Measurements from ENCODE around the gene SERF2. TPM values are rescaled to one million over a fixed set of nuclear protein-coding genes. Genes with fewer than 3 reads are reported as not detected.
"Not testable (repeated sequence)": the region's sequence is repeated elsewhere in the genome, so short reads cannot be mapped to it uniquely, and the experiment has no call there.

The SERF2 gene
- total and polyA plus RNA-seq, 8 donors: 276 to 3,403 (median 997) TPM

DNA sequence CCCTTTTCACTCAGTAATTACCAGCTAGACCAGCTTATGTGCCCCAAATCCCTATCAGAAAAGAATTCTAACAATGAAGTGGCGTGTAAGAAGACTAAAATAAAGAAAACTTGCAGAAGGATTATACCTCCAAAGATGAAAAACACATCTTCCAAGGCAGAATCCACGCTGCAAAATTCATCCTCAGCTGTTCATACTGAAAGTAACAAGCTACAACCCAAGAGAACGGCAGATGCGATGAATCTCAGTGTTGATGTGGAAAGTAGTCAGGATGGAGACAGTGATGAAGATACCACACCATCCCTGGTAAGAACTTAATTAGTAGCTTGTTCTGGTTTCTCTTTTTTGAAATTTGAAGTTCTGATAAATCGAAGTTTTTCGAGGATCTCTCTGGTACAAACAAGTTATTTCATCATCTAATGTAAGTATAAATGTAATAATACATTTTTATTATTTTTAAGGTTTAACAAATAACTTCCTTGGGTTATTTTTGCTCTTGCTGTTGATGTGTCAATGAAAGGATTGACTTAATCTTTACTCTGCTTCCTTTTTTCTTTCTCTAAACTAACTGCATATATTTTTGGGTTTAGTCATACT lies 36.0 kb downstream of the SERF2 start:
- Histone ChIP-seq H3K27ac (peak overlapping the region in 2 of 5 donors; percentile 82 to 84), H3K27me3 (no peaks in the 10 kb centered on the region), H3K4me1 (peaks cover 13 to 49% (median 28%) of the 10 kb centered on the region in 4 donors), H3K9me3 (no peaks in the 10 kb centered on the region), H3K4me3 (peak overlapping the region in 1 of 4 donors; percentile 57), H3K36me3 (no peaks in the 10 kb centered on the region)
- TF ChIP-seq POLR2AphosphoS5 (IDR thresholded peaks at IDR 0.05): no peak
- no peak for TF ChIP-seq CTCF (IDR thresholded peaks at IDR 0.05)
- no peak for TF ChIP-seq POLR2A (IDR thresholded peaks at IDR 0.05)
- TF ChIP-seq EP300 (IDR thresholded peaks at IDR 0.05): no peak
- intact Hi-C loops (cut with DNase I; ENCODE audit: low total_unique reads): no loop called here
- no peak for DNase-seq
- WGBS, 5 donors: 51 to 70% (median 62%) methylated on average over 6 of the region's 6 CpGs

GRCh38 chr15:43829951-43830540 lies 37.9 kb downstream of the SERF2 start:
- H3K36me3 ChIP-seq; DNase-seq; H3K27ac ChIP-seq; H3K27me3 ChIP-seq; H3K9me3 ChIP-seq; H3K4me3 ChIP-seq; intact Hi-C loops (cut with DNase I; ENCODE audit: low total_unique reads): not testable (repeated sequence)
- H3K4me1 ChIP-seq: peaks cover under 1 to 38% (median 18%) of the 10 kb centered on the region in 4 donors
- WGBS, 5 donors: 87 to 94% (median 90%) methylated on average over 9 of the region's 9 CpGs

DNA sequence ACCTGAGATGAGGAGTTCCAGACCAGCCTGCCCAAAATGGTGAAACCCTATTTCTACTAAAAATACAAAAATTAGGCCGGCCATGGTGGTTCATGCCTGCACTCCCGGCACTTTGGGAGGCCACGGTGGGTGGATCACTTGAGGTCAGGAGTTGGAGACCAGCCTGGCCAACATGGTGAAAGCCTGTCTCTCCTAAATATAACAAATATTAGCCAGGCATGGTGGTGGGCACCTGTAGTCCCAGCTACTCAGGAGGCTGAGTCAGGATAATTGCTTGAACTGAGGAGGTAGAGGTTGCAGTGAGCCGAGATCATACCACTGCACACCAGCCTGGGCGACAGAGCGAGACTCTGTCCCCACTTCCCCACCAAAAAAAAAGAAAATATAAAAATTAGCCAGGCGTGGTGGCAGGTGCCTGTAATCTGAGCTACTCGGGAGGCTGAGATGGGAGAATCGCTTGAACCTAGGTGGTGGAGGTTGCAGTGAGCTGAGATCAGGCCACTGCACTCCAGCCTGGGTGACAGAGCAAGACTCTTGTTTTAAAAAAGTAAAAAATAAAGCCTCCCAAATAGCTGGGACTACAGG lies 38.7 kb downstream of the SERF2 start:
- H3K27ac ChIP-seq; intact Hi-C loops (cut with DNase I; ENCODE audit: low total_unique reads); H3K27me3 ChIP-seq; H3K4me3 ChIP-seq; H3K9me3 ChIP-seq; DNase-seq: not testable (repeated sequence)
- 94 to 97% (median 96%) methylated on average over 9 of the region's 9 CpGs for WGBS, 5 donors
- peaks cover 0 to 14% (median 13%) of the 10 kb centered on the region in 4 donors for H3K36me3 ChIP-seq
- H3K4me1 ChIP-seq: peaks cover 0 to 32% (median 17%) of the 10 kb centered on the region in 4 donors

- peaks cover 0 to 24% (median 12%) of the 10 kb centered on the region in 4 donors for H3K4me1 ChIP-seq
- H3K9me3 ChIP-seq; H3K27me3 ChIP-seq; DNase-seq; H3K4me3 ChIP-seq; intact Hi-C loops (cut with DNase I; ENCODE audit: low total_unique reads); H3K27ac ChIP-seq: not testable (repeated sequence)
- WGBS, 5 donors: 92 to 95% (median 93%) methylated on average over 14 of the region's 14 CpGs
- H3K36me3 ChIP-seq: peaks cover 0 to 21% (median 19%) of the 10 kb centered on the region in 4 donors
Measured at GRCh38 chr15:43831519-43832052, 39.5 kb downstream of the SERF2 start.

DNA sequence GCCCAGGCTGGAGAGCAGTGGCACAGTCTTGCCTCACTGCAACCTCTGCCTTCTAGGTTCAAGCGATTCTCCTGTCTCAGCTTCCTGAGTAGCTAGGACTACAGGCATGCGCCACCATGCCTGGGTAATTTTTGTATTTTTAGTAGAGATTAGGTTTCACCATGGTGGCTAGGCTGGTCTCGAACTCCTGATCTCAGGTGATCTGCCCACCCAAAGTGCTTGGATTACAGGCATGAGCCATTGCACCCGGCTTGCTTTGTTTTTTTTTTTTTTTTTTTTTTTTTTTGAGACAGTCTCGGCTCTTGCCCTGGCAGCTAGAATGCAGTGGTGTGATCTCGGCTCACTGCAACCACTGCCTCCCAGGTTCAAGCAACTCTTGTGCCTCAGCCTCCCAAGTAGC lies 40.4 kb downstream of the SERF2 start:
- intact Hi-C loops (cut with DNase I; ENCODE audit: low total_unique reads); H3K27ac ChIP-seq; H3K9me3 ChIP-seq; H3K27me3 ChIP-seq; DNase-seq; H3K4me3 ChIP-seq: not testable (repeated sequence)
- H3K4me1 ChIP-seq: peaks cover 0 to 15% (median 4%) of the 10 kb centered on the region in 4 donors
- WGBS, 5 donors: 82 to 95% (median 92%) methylated on average over 6 of the region's 6 CpGs
- peaks cover 0 to 26% (median 25%) of the 10 kb centered on the region in 4 donors for H3K36me3 ChIP-seq

GRCh38 chr15:43845421-43845820 lies 53.3 kb downstream of the SERF2 start:
- TF ChIP-seq CTCF (IDR thresholded peaks at IDR 0.05) (no peak), POLR2AphosphoS5 (IDR thresholded peaks at IDR 0.05) (no peak), POLR2A (IDR thresholded peaks at IDR 0.05) (no peak), EP300 (IDR thresholded peaks at IDR 0.05) (no peak)

More at GRCh38 chr15:43845421-43845820, 53.3 kb downstream of the SERF2 start:
- Histone ChIP-seq H3K4me3 (no peak overlapping the region), H3K27ac (no peak overlapping the region), H3K36me3 (peaks cover 6 to 72% (median 50%) of the 10 kb centered on the region in 4 donors), H3K4me1 (no peaks in the 10 kb centered on the region), H3K9me3 (no peaks in the 10 kb centered on the region), H3K27me3 (no peaks in the 10 kb centered on the region)
- DNase-seq: no peak
- intact Hi-C loops (cut with DNase I; ENCODE audit: low total_unique reads): no loop called here

Small RNA genes within 50 kb of the gene (small RNA-seq; reads per million reads assigned to genes)
- gene MIR1282: 0 reads per million in 4 donors

Other genes starting within 250 kb of the SERF2 start
- 100 to 1,000 TPM in 1 of 5 donors, 10 to 100 TPM in 4; 34.1 to 160 (median 69.2) TPM for gene PPIP5K1, start 202.1 kb upstream of the SERF2 start, total RNA-seq
- gene PPIP5K1, start 202.1 kb upstream of the SERF2 start, polyA plus RNA-seq: 1 to 10 TPM; 4.0 to 8.4 (median 5.0) TPM
- 100 to 1,000 TPM in 1 of 5 donors, 10 to 100 TPM in 4; 14.0 to 118 (median 54.8) TPM for gene CKMT1B, start 198.3 kb upstream of the SERF2 start, total RNA-seq
- gene CKMT1B, start 198.3 kb upstream of the SERF2 start, polyA plus RNA-seq: 10 to 100 TPM; 17.2 to 41.1 (median 27.2) TPM
- 1 to 10 TPM in 3 of 5 donors, under 1 TPM in 1, not detected in 1; 0.58 to 5.8 (median 3.1) TPM for gene STRC, start 173.5 kb upstream of the SERF2 start, total RNA-seq
- under 1 TPM; 0.25 to 0.78 (median 0.31) TPM for gene STRC, start 173.5 kb upstream of the SERF2 start, polyA plus RNA-seq
- gene CATSPER2, start 143.5 kb upstream of the SERF2 start, total RNA-seq: 1 to 10 TPM in 4 of 5 donors, under 1 TPM in 1; 0.45 to 7.8 (median 3.5) TPM
- gene CATSPER2, start 143.5 kb upstream of the SERF2 start, polyA plus RNA-seq: 1 to 10 TPM; 1.1 to 4.5 (median 2.5) TPM
- 100 to 1,000 TPM in 2 of 5 donors, 10 to 100 TPM in 1, 1 to 10 TPM in 1, under 1 TPM in 1; 0.89 to 142 (median 50.6) TPM for gene CKMT1A, start 98.5 kb upstream of the SERF2 start, total RNA-seq
- 10 to 100 TPM; 18.7 to 32.5 (median 25.7) TPM for gene CKMT1A, start 98.5 kb upstream of the SERF2 start, polyA plus RNA-seq
- gene PDIA3, start 45.9 kb upstream of the SERF2 start, total RNA-seq: 100 to 1,000 TPM in 2 of 5 donors, 10 to 100 TPM in 3; 16.3 to 227 (median 66.6) TPM
- 100 to 1,000 TPM in 2 of 3 donors, 10 to 100 TPM in 1; 34.7 to 168 (median 112) TPM for gene PDIA3, start 45.9 kb upstream of the SERF2 start, polyA plus RNA-seq
- 100 to 1,000 TPM in 1 of 5 donors, 10 to 100 TPM in 3, 1 to 10 TPM in 1; 8.1 to 131 (median 45.4) TPM for gene ELL3, start 15.4 kb upstream of the SERF2 start, total RNA-seq
- gene ELL3, start 15.4 kb upstream of the SERF2 start, polyA plus RNA-seq: 10 to 100 TPM in 1 of 3 donors, 1 to 10 TPM in 2; 4.0 to 14.2 (median 5.6) TPM
- not detected for gene SERINC4, start 7.9 kb downstream of the SERF2 start, total RNA-seq
- gene SERINC4, start 7.9 kb downstream of the SERF2 start, polyA plus RNA-seq: under 1 TPM in 2 of 3 donors, not detected in 1; 0.37 to 0.55 TPM
- gene HYPK, start 8.3 kb downstream of the SERF2 start, total RNA-seq: 10 to 100 TPM in 4 of 5 donors, 1 to 10 TPM in 1; 1.8 to 61.6 (median 24.1) TPM
- 10 to 100 TPM in 2 of 3 donors, 1 to 10 TPM in 1; 5.3 to 56.4 (median 12.9) TPM for gene HYPK, start 8.3 kb downstream of the SERF2 start, polyA plus RNA-seq
- gene MFAP1, start 32.4 kb downstream of the SERF2 start, total RNA-seq: 10 to 100 TPM in 2 of 5 donors, 1 to 10 TPM in 3; 1.2 to 20.3 (median 4.6) TPM
- gene MFAP1, start 32.4 kb downstream of the SERF2 start, polyA plus RNA-seq: 10 to 100 TPM in 2 of 3 donors, 1 to 10 TPM in 1; 9.7 to 17.7 (median 16.6) TPM
- 10 to 100 TPM in 1 of 5 donors, 1 to 10 TPM in 4; 1.2 to 14.5 (median 4.0) TPM for gene WDR76, start 34.7 kb downstream of the SERF2 start, total RNA-seq
- gene WDR76, start 34.7 kb downstream of the SERF2 start, polyA plus RNA-seq: 1 to 10 TPM; 3.2 to 4.0 (median 3.6) TPM